ENCODE measurements around the gene SLC39A9.
"Not testable (repeated sequence)": the region's sequence is repeated elsewhere in the genome, so short reads cannot be mapped to it uniquely, and the experiment has no call there.

The SLC39A9 gene

DNA sequence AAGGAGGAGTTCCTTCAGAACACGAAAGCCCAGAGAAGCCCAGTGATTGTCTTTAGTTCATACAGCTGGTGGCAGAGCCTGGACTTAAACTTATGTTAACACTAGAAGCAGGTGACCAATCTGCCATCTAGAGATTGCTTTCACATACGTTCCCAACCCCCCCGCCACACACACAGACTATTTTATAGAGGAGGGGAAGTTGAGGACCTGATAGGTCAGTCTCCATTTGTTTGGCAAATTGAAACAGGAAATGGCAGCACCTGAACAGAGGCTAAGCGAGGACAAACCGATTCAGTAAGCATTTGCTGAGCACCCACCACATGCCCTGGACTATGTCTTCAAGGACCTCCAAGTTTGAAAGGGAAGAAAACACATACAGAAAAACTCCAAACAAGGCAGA lies 81.2 kb downstream of the SLC39A9 start:
- DNase-seq, result no peak

DNA sequence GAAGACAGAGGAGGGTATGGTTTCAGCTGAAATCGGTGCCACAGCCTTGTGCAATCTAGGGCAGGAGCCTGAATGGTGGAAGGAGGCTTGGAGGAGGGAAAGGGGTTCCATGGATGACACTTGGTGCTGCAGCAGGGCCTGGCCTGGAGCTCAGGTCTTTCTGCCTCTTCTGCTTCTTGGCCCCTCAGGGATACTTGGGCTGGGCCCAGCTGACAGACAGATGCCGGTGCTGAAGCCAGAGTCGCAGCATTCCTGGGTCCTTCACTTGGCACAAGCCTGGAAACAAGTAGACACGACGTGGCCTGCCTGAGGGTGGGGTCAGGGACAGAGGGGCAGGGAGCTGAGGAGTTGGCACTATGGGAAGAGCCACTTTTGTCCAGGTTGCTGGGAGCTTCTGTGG lies 81.6 kb downstream of the SLC39A9 start:
- no peak for DNase-seq

DNA sequence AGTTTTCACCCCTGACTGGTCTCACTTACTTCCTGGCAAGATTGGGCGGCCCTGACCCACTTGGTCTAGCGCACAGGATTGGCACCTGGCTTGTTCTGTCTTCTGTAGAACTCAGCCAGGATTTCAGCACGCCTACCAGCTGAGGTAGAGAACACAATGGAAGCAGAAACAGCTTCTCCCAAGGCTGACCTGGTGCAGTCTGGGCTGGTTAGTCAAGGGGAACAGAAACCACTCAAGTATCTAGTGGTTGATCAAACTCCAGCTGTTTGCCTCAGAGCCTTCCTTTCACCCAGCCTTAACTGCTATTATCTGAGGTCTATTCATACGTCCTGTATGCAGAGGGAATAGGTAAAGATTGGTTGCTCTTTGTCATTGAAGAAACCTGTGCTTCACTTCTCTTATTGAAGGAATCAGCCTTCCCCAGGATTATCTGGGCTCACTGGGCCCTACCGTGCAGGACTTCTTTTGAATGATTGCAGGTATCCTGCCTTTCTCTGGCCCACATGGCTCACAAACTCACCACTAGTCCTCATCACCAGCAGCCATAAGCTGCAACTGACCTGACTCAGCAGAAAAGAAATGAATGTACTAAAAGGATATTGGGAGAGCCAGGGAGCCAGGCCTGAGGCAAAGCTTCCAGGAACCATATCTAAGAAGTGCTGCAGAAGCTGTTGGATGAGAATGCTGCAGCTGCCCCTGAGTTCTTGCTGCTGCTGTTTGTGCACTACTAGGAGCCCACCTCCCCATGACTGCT lies 83.5 kb downstream of the SLC39A9 start:
- no peak for DNase-seq

DNA sequence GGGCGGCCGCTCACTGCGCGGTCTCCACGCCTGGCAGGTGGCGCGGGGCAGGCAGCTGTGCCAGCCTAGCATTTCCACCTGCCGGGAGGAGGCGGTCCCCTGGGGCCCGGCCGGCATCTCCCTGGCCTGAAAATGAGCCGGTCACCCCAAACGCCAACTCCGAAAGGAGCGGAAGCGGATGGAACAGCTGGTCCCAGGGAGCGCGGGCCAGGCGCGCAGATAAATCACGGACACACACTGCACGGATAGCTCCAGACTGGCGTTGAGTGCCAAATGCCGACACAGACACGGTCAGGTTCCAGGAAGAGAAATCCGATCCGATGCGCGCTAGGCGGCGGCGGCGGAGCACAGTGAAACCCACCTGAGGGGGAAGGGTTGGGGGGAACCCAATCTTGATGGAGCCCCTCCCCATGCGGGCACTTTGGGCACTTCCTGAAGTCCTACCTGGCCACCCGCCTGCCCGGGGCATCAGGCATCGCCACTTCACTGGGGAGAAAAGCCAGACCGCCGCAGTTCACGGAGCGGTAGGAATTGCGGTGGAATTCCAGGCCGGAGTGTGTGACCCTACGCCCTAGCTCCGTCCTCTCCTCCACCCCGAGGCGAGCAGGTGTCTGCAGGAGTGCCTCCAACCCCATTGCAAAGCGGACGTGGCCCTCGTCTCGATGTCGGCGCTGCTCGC lies 85.4 kb downstream of the SLC39A9 start:
- no peak for DNase-seq

DNA sequence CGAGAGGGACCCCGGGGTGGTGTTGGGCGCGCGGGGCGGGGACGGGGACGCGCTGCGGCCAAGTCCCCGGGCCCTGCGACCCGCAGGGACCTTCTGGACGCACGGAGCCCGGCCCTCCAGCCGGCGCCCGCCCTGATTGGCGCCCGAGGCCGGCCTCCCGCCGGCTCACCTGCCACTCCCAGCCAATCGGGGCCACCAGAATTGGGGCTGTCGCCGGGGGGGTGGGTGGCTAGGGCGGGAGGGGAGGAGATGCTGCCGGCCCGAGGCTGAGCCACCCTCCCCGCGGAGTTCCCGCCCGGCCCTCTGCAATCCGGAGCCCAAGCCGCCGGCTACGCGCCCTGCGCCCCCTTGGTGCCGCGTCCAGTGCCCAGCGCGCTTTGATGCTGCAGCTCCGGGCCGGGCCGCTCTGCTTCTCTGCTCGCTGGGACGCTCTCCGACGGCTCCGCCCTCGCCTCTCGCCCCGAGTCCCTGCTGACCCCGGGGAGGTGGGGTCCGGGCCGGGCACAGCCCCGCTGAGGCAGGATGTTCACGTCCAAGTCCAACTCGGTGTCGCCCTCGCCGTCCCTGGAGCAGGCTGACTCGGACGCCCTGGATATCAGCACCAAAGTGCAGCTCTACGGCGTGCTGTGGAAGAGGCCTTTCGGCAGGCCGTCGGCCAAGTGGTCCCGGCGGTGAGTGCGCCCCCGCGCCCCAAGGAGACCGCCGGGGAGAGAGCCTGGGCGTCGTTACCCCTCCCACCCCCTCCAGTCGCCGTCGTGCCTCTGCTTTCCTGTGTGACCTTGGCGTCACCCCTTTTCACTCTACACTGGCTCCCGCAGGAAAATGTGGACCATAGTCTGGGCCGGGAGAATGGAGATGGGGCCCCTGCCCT lies 86.2 kb downstream of the SLC39A9 start, which contains the start of gene PLEKHD1:
Gene PLEKHD1, plus strand, starts transcription at position 285 of the 871 bp plus-strand sequence. Its CDS starts 238 bp downstream, at position 523.
- no peak for DNase-seq

DNA sequence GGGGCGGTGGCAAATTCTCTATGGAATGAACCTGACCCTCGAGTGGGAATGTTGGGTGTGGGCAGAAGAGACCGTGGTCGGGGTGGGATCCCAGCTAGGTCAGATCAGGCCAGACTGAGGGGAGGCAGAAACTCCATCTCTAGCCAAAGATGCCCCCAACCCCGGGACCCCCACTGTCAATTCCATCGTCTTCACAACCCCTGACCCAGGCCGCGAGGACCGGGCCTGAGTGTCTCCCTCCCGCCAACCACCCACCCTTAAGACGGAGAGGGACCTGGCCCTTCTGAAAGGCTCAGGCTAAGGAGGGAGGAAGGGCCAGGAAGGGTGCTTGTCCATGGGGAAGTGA lies 86.8 kb downstream of the SLC39A9 start:
- DNase-seq, result no peak

DNA sequence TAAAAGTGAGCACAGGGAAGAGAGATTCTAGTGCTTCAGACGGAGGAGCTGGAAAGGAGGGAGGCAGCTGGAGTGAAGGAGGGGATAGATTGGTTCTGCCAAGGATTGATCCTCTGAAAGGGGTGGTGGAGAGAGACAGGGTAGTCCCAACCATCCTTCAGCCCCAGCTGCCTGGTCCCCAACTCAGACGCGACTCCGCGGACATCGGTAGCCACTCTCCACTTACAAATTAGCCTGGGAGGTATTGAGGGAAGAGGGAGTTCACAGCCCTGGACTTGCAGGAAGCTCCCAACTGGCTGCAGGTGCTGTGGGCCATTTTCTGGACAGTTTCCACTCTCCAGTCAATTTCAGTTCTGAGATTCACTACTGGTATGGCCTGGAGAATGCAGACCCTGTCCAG lies 87.2 kb downstream of the SLC39A9 start:
- DNase-seq, result no peak

DNA sequence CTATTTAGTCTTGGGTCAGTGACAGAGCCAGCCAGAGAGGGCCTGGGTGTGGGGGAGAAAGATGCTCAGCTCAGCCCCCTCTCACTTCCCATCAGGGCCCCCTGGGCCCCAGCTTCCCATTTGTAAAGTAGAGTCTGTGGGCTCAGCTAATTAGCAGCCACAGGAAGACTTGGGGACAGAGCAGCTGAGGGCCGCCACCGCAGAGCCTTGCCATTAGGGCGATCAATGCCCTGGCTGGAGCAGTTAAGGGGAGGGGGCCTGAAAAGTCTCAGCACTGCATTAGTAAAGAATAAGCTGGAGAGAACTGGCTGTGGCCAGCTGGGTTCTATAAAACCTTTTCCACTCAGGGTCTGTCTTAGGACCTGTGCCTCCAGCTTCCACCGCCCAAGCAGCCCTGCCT lies 88.7 kb downstream of the SLC39A9 start:
- no peak for DNase-seq

DNA sequence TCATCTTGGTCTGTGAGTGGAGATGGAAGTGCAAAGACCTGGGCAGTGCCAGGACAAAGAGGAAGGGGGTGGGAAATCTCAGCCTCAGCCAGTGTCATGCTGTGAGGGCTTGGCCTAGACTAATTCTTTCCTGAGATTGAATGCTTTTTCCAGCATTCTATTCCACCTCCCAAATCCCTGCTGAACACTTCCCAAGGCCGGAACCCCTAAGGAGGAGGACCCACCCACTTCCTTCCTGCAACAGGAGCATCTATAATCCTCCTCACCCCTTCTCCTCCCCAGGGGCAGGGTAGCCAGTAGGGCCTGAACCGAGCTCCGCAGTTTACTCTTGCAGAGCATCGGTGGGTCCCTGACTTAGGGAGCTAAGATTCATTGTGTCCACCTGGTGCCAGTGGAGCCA lies 89.3 kb downstream of the SLC39A9 start:
- DNase-seq, result no peak

DNA sequence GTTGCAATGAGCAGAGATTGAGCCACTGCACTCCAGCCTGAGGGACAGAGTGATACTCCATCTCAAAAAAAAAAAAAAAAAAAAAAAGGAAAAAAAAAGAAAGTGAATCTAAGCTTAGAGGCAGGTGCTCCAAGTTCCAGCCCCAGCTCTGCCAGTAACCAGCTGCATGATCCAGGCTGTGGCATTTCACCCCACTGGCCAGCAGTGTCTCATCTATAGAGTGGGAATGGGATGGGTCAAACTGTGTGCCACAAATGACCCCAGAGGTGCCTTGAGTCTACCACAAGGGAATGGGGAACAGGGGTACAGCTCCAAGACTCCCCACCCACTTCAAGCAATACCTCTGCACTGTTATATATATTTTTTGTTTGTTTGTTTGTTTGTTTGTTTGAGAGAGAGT lies 91.0 kb downstream of the SLC39A9 start:
- no peak for DNase-seq

DNA sequence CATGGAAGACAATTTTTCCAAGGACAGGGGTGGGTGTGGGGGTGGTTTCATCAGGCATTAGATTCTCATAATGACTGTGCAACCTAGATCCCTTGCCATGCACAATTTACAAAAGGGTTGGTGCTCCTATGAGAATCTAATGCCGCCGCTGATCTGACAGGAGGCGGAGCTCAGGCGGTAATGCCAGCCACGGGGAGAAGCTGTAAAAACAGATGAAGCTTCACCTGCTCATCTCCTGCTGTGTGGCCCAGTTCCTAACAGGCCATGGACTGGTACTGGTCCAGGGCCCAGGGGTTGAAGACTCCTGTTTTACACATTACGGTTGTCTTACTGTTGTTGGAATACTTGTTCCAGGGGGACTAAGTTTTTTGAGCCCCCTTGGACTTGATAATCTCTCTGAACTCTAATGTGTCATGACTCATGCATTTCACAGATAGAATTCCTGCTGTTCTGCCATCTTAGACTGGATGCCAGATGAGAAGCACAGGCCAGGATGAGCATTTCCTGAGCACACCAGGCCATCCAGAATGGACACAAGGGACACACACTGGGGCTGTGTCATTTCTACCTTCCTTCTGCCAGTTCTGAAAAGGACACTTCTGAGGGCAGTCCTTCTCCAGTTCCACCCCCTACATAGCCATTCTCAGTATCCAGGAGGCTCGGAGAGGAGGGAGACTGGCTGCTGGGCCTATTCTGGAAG lies 91.9 kb downstream of the SLC39A9 start:
- DNase-seq, result no peak

DNA sequence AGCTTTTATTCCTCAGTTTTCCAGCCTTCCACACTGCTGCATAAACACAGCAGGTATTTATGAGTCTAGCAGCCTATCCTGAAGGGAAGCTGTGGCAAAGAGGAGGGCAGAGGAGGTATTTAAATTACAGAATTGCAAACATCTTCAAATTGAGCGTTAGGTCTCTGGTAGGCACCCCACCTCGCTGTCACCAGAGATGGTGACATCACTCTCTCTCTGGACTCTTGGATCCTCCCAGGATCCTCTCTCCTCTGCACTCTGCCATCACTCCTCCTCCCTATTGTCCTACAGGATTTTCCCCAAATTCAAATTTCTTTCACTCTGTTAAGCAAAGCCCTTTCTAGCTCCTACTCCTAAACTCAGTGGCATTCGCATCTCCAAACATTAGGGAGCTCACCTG lies 92.7 kb downstream of the SLC39A9 start:
- DNase-seq, result no peak

DNA sequence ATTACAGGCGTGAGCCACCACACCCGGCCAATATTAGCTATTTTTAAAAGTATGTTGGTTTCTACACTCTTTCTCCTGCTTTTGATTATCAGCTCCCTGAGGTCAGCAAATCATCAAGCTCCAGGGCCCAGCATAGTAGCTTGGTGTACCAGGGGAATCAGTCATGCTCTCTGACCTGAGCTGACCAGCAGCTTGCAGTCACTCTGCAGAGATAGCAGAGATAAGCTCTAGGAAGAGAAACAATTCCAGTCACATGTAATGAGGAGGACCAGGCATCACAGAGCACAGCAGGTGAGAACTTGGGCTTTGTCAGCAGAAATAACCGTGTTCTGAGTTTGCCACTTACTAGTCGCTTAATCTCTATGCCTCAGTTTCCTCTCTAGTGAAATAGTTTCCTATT lies 94.5 kb downstream of the SLC39A9 start:
- no peak for DNase-seq

DNA sequence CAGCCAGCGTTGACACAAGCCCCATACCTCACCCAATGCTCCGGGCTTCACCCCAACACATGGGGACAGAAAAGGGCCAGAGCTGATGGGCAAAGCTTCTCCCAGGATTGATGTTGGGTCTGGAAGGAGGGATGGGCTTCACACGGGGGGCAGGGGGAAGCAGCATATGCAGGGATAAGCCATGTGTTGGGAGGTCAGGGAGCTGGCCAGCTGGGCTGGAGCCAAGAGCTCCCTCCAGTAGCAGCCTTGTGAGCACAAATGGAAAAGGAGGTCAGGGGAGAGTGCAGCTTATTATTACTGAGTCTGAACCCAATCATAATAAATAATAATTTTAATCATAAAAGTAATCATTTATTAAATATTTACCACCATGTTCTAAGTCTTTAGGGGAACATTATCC lies 95.3 kb downstream of the SLC39A9 start:
- DNase-seq, result no peak

DNA sequence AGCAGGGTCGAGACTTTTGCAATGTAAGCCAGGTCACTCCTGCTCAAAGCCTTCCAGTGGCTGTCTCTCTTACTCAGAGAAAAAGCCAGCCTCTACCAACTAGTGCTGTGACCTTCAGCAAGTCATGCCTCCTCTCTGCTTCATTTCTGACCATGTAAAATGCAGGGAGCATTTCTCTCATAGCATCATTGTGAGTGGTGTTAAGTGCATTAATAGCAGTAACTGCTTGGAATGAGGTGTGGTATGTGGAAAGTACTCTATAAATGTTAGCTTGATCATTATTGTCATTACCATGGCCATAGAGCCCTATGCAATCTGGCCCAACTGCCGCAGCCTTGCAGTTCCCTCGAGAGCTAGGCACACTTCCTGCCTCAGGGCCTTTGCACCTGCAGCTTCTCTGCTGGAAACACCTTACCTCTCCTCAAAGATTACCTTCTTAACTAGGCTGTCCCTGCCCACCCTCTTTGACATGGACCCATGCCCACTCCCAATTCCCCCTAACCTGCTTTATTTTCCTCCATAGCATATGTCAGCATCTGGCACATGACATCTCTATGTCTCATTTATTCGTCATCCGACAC lies 96.9 kb downstream of the SLC39A9 start:
- DNase-seq, result no peak

DNA sequence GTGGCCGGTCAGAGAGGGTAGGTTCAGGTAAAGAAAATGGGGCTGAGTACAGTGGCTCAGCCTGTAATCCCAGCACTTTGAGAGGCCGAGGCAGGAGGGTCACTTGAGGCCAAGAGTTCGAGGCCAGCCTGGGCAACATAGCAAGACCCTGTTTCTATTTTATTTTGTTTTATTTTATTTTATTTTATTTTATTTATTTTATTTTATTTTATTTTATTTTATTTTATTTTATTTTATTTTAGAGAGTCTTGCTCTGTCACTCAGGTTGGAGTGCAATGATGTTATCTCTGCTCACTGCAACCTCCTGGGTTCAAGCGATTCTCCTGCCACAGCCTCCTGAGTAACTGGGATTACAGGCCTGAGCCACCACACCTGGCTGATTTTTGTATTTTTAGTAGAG lies 99.4 kb downstream of the SLC39A9 start:
- not testable (repeated sequence) for DNase-seq

DNA sequence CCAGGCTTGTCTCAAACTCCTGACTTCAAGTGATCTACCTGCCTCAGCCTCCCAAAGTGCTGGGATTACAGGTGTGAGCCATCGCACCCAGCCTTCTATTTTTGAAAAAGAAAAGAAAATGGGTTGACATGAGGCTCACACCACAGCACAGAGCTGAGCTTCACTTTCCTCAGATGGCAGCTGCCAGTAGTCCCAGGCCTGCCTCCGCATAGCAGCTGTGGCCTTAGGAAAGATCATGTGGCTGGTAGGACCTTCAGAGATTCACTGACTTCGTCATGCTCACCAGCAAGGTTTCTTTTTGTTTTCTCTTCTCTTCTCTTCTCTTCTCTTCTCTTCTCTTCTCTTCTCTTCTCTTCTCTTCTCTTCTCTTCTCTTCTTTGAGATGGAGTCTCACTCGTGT lies 99.8 kb downstream of the SLC39A9 start:
- DNase-seq, result not testable (repeated sequence)

DNA sequence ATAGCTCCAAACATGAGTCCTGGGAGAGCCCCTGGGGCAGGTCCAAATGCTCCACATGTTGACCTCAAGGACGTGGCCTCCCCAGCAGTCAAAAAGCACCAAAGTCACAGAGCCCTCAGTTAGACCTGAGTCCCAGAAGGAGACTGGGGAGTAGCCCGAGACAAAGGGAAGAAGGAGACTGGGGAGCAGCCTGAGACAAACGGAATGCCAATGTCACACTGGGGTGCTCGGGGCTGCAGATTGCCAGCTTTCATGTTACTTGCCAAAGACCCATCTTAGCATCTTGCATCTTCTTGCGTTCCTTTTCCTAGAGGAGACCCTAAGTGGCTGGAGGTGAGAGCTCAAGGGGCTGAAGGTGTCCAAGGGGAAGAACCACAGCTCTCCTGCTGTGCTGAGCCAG lies 100.9 kb downstream of the SLC39A9 start:
- no peak for DNase-seq

DNA sequence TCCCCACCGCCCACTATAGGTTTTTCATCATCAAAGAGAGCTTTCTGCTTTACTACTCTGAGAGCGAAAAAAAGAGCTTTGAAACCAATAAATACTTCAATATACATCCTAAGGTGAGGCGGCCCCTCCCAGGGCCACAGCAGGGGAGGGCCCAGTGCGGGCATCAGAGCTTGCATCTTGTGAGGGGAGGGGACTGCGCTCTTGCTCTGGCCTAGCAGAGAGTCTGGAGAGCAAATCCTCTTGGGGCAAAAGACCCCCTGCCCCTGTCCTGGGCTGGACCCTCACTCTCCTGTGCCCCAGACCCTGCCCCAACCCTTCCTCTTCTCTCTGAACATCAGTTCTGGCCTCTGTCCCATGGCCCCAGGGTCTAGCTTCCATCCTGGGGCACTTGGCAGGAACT lies 101.6 kb downstream of the SLC39A9 start:
- DNase-seq, result no peak

DNA sequence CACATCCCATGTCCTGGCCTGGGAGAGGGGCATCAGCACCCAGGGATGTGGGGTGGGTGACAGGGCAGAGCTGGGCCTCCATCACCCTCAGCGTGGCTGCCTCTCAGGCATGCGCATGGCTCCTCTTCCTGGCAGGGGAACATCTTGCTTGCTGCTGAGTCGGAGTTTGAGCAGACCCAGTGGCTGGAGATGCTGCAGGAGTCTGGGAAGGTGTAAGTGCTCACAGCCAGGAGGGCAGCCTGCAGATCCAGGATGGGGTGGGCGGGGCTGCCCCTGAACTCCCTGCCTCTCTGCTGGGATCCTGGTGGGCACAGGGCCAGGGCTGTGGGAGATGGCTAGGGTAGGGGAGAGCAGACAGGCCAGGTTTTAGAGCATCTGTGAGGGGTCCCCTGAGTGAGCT lies 102.2 kb downstream of the SLC39A9 start:
- no peak for DNase-seq

DNA sequence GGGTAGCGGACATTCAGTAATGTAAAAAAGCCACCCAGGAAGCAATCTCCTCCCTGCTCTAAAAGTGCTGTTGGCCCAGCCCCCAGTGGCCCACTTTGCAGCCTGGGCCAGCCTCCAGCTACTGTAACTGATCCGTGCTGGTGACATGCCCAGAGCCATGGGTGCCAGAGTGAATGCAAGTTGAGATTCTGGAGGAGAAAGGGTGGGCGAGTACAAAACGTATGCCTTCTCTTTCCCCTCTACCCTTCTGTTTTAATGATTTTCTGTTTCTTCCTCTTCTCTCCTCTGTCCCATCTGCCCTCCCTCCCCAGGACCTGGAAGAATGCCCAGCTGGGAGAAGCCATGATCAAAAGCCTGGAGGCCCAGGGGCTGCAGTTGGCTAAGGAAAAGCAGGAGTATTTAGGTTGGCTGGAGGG lies 102.9 kb downstream of the SLC39A9 start:
- no peak for DNase-seq

DNA sequence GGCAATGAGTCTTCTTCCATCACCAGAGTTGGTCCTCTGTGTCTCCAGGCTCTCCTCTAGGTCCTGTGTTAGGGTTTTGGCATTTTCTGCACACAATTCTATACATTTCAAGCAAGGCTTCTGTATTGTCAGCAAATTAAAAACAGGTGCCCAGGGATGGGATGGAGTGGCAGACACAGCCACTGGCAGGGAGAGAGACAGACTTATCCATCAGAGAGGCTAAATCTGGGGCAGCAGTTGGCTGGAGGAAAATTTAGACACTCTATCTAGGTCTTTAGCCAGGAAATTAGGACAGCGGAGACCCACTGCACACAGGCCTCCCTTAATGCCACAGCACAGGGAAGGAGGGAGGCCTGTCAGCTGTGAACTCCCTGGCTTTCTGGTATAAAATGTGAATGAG lies 106.3 kb downstream of the SLC39A9 start:
- no peak for DNase-seq
